OCI-LY7 (cell line): ENCODE results near the gene ZNF467.

Source experiments
- EZH2phosphoT487 ChIP-seq: fragments of 200-600 bp; sonication (generic); IDR thresholded peaks from 2 replicates; pipeline ENCODE4 v1.6.1; 2018; ENCODE audit warnings: low read depth, borderline replicate concordance, mild to moderate bottlenecking, mixed run types, antibody characterized with exemption, low read length, moderate library complexity, mixed read lengths
- TF ChIP-seq, protein P1 (sequence below): fragments of 200-600 bp; sonication (generic); conservative IDR thresholded peaks from 2 replicates; pipeline ENCODE4 v1.5.1; 2014; ENCODE audit warnings: mild to moderate bottlenecking, antibody characterized with exemption, low read length, moderate library complexity, mixed read lengths

DNA sequence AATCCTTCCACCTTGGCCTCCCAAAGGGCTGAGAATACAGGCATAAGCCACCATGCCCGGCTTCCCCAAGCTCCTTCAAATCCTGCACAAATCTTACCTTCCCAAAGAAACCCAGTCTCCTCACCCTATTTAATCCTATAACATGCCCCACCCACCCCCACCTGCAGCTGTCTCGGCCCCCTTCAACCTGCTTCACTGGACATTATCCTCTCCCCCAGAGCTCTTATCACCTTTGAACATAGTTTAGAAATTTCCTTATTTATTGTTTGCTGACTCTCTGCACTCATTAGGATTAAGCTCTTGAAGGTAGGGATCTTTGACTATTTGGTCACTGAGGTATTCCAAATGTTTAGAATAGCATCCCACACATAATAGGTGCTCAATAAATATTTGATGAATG, 3.5 kb downstream of the ZNF467 start:
- TF ChIP-seq, protein P1, sequence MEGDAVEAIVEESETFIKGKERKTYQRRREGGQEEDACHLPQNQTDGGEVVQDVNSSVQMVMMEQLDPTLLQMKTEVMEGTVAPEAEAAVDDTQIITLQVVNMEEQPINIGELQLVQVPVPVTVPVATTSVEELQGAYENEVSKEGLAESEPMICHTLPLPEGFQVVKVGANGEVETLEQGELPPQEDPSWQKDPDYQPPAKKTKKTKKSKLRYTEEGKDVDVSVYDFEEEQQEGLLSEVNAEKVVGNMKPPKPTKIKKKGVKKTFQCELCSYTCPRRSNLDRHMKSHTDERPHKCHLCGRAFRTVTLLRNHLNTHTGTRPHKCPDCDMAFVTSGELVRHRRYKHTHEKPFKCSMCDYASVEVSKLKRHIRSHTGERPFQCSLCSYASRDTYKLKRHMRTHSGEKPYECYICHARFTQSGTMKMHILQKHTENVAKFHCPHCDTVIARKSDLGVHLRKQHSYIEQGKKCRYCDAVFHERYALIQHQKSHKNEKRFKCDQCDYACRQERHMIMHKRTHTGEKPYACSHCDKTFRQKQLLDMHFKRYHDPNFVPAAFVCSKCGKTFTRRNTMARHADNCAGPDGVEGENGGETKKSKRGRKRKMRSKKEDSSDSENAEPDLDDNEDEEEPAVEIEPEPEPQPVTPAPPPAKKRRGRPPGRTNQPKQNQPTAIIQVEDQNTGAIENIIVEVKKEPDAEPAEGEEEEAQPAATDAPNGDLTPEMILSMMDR, result no peak
- TF ChIP-seq EZH2phosphoT487, result no peak
